ENCODE data around the gene ALOX15. TPM values are rescaled to one million over a fixed set of nuclear protein-coding genes. Genes with fewer than 3 reads are reported as not detected.

The ALOX15 gene
- total and polyA plus RNA-seq, 10 of the 15 experiments (the other 5 are each of a cell fraction or from before 2014, with no cell fraction given), result 0.05 to 1.0 (median 0.24) TPM

- H3K9me3 ChIP-seq (replicated peaks; ENCODE audit: control insufficient read depth, insufficient read depth, low read length), result no peaks in the 10 kb centered on the region; the same call in 2 of the 3 replicates
- intact Hi-C loops (cut with micrococcal nuclease; ENCODE audit: unreplicated experiment), result no loop called here
- no peaks in the 10 kb centered on the region for H3K79me2 ChIP-seq (ENCODE audit: control insufficient read depth, insufficient read depth, low read length)
- no peak for FAIRE-seq
- ChIA-PET SMC1A (ENCODE audit: uncharacterized antibody, unreplicated experiment) (interaction anchor here (1.5 kb wide), 1 partner anchor 196 kb away, joined by 5 read pairs; no protein-coding TSS in a partner anchor), CTCF (interaction anchor here (1.7 to 2.0 kb wide), 2 partner anchors 10 to 49 kb away, joined by 7 to 12 read pairs; no protein-coding TSS in a partner anchor), POLR2A (no interaction called here), RAD21 (ENCODE audit: unreplicated experiment) (no interaction called here)
- no peak overlapping the region for H3K27ac ChIP-seq (ENCODE audit: control insufficient read depth, insufficient read depth)
- no peak overlapping the region for H3K4me2 ChIP-seq (ENCODE audit: control insufficient read depth, insufficient read depth)
- no peak for DNase-seq (ENCODE audit: low read depth, low spot score)
- no peak overlapping the region for H2AFZ ChIP-seq (ENCODE audit: control insufficient read depth, low read depth, low read length)
- WGBS (ENCODE audit: insufficient coverage, insufficient replicate concordance, low lambda C conversion rate, missing lambda C conversion rate), result 64% methylated on average over 9 of the region's 9 CpGs
- no peaks in the 10 kb centered on the region for H3K4me1 ChIP-seq (ENCODE audit: control insufficient read depth, insufficient read depth, low read length)
- H3K9ac ChIP-seq (ENCODE audit: control insufficient read depth, insufficient read depth, low read length), result no peak overlapping the region
- in situ Hi-C loops (cut with MboI), result no loop called here
- no peak for ATAC-seq
- H3K36me3 ChIP-seq (ENCODE audit: control insufficient read depth in 2 of 2, insufficient read depth in 2 of 2, low read length in 1 of 2), result no peaks in the 10 kb centered on the region
- BruUV-seq (replicated peaks), result no TSS peak
- no peaks in the 10 kb centered on the region for H3K27me3 ChIP-seq (replicated peaks in 1 of 2; ENCODE audit: control insufficient read depth in 2 of 2, insufficient read depth in 2 of 2, low read length in 1 of 2)
- no peaks in the 10 kb centered on the region for H4K20me1 ChIP-seq (ENCODE audit: control insufficient read depth, insufficient read depth)
- no peak overlapping the region for H3K4me3 ChIP-seq
- TF ChIP-seq HDAC2 (IDR thresholded peaks at IDR 0.05) (no peak), ZNF622 (IDR thresholded peaks at IDR 0.05) (no peak), ZNF207 (IDR thresholded peaks at IDR 0.05; ENCODE audit: borderline replicate concordance) (no peak), TBL1XR1 (IDR thresholded peaks at IDR 0.05; ENCODE audit: low read depth, low read length) (no peak), CEBPZ (IDR thresholded peaks at IDR 0.05; ENCODE audit: low read depth, low read length) (no peak), STAT3 (IDR thresholded peaks at IDR 0.05; ENCODE audit: low read depth, low read length) (no peak), RCOR1 (conservative IDR thresholded peaks at IDR 0.05; ENCODE audit: low read depth, low read length) (no peak), NFIC (IDR thresholded peaks at IDR 0.05; ENCODE audit: low read depth, low read length) (no peak), ZNF384 (IDR thresholded peaks at IDR 0.05; ENCODE audit: borderline replicate concordance, low read depth, low read length) (no peak), FOS (IDR thresholded peaks at IDR 0.05; ENCODE audit: borderline replicate concordance, extremely low read depth, insufficient read length) (no peak)
- TF ChIP-seq, protein P1, sequence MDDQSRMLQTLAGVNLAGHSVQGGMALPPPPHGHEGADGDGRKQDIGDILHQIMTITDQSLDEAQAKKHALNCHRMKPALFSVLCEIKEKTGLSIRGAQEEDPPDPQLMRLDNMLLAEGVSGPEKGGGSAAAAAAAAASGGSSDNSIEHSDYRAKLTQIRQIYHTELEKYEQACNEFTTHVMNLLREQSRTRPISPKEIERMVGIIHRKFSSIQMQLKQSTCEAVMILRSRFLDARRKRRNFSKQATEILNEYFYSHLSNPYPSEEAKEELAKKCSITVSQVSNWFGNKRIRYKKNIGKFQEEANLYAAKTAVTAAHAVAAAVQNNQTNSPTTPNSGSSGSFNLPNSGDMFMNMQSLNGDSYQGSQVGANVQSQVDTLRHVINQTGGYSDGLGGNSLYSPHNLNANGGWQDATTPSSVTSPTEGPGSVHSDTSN (IDR thresholded peaks at IDR 0.05; ENCODE audit: insufficient replicate concordance, low read depth, low read length), result no peak
- TF ChIP-seq, protein P2, sequence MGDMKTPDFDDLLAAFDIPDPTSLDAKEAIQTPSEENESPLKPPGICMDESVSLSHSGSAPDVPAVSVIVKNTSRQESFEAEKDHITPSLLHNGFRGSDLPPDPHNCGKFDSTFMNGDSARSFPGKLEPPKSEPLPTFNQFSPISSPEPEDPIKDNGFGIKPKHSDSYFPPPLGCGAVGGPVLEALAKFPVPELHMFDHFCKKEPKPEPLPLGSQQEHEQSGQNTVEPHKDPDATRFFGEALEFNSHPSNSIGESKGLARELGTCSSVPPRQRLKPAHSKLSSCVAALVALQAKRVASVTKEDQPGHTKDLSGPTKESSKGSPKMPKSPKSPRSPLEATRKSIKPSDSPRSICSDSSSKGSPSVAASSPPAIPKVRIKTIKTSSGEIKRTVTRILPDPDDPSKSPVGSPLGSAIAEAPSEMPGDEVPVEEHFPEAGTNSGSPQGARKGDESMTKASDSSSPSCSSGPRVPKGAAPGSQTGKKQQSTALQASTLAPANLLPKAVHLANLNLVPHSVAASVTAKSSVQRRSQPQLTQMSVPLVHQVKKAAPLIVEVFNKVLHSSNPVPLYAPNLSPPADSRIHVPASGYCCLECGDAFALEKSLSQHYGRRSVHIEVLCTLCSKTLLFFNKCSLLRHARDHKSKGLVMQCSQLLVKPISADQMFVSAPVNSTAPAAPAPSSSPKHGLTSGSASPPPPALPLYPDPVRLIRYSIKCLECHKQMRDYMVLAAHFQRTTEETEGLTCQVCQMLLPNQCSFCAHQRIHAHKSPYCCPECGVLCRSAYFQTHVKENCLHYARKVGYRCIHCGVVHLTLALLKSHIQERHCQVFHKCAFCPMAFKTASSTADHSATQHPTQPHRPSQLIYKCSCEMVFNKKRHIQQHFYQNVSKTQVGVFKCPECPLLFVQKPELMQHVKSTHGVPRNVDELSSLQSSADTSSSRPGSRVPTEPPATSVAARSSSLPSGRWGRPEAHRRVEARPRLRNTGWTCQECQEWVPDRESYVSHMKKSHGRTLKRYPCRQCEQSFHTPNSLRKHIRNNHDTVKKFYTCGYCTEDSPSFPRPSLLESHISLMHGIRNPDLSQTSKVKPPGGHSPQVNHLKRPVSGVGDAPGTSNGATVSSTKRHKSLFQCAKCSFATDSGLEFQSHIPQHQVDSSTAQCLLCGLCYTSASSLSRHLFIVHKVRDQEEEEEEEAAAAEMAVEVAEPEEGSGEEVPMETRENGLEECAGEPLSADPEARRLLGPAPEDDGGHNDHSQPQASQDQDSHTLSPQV (IDR thresholded peaks at IDR 0.05), result no peak
- TF ChIP-seq, protein P3, sequence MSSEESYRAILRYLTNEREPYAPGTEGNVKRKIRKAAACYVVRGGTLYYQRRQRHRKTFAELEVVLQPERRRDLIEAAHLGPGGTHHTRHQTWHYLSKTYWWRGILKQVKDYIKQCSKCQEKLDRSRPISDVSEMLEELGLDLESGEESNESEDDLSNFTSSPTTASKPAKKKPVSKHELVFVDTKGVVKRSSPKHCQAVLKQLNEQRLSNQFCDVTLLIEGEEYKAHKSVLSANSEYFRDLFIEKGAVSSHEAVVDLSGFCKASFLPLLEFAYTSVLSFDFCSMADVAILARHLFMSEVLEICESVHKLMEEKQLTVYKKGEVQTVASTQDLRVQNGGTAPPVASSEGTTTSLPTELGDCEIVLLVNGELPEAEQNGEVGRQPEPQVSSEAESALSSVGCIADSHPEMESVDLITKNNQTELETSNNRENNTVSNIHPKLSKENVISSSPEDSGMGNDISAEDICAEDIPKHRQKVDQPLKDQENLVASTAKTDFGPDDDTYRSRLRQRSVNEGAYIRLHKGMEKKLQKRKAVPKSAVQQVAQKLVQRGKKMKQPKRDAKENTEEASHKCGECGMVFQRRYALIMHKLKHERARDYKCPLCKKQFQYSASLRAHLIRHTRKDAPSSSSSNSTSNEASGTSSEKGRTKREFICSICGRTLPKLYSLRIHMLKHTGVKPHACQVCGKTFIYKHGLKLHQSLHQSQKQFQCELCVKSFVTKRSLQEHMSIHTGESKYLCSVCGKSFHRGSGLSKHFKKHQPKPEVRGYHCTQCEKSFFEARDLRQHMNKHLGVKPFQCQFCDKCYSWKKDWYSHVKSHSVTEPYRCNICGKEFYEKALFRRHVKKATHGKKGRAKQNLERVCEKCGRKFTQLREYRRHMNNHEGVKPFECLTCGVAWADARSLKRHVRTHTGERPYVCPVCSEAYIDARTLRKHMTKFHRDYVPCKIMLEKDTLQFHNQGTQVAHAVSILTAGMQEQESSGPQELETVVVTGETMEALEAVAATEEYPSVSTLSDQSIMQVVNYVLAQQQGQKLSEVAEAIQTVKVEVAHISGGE (CRISPR knock-in tag; IDR thresholded peaks at IDR 0.05), result no peak
These were observed 25.0 kb downstream of the ALOX15 start for GRCh38 chr17:4616476-4616875.
